Gastroesophageal sphincter (tissue), 4 donors: ENCODE results near the gene SF1. TPM values are rescaled to one million over a fixed set of nuclear protein-coding genes. Genes with fewer than 3 reads are reported as not detected.

ENCODE experiments used
- ATAC-seq: fragments of 150-250 bp; one replicate; pipeline ENCODE4 v1.9.1; 2016; ENCODE audit warnings: mild to moderate bottlenecking, moderate library complexity
- H3K27ac ChIP-seq, 4 donors: fragments of 200-600 bp; sonication (generic) in 3 of 4; 1 replicate in 3 of 4; 2 replicates in 1 of 4; pipeline ENCODE4 v1.5.1; 2016 to 2019
- H3K27me3 ChIP-seq: fragments of 200-600 bp; sonication (generic); one replicate; pipeline ENCODE4 v1.5.1; 2019
- H3K36me3 ChIP-seq, 2 donors: fragments of 200-600 bp; sonication (generic); one replicate each; pipeline ENCODE4 v1.5.1; 2019; ENCODE audit warnings: control low read depth in 1 of 2
- H3K4me1 ChIP-seq, 3 donors: fragments of 200-600 bp; sonication (generic); 1 replicate in 2 of 3; 2 replicates in 1 of 3; pipeline ENCODE4 v1.5.1; 2016 to 2019; ENCODE audit warnings: control low read depth in 2 of 3
- H3K4me3 ChIP-seq, 2 donors: fragments of 200-600 bp; sonication (generic); one replicate each; pipeline ENCODE4 v1.5.1; 2019; ENCODE audit warnings: mild to moderate bottlenecking in 1 of 2, moderate library complexity in 1 of 2
- H3K9me3 ChIP-seq, 3 donors: fragments of 200-600 bp; sonication (generic); one replicate each; pipeline ENCODE4 v1.5.1; 2017 to 2019; ENCODE audit warnings: control low read depth in 2 of 3
- EP300 ChIP-seq: sonication (generic); formaldehyde crosslinking; IDR thresholded peaks from one replicate; pipeline ENCODE4 v1.6.1; 2017; ENCODE audit warnings: antibody characterized with exemption, mild to moderate bottlenecking
- POLR2A ChIP-seq, 2 donors: fragments of 450-650 bp; IDR thresholded peaks; one replicate each; pipeline ENCODE4 v1.6.1; 2017; ENCODE audit warnings: antibody characterized with exemption in 2 of 2, mild to moderate bottlenecking in 2 of 2, moderate library complexity in 1 of 2
- POLR2AphosphoS5 ChIP-seq: sonication (generic); formaldehyde crosslinking; IDR thresholded peaks from one replicate; pipeline ENCODE4 v1.6.1; 2017; ENCODE audit warnings: antibody characterized with exemption
- WGBS, 2 donors: methylation state at CpG; one replicate each; pipeline ENCODE4 v1.1.5; 2018; ENCODE audit warnings: low coverage in 1 of 2; 5-methylcytosine and 5-hydroxymethylcytosine counted together
- total RNA-seq, 4 donors: library from RNA; depleted of rRNA; stranded (reverse); fragments of >200 nt; gene quantifications; one replicate each; pipeline ENCODE4 v1.1.0, GENCODE V29; 2016
- TF ChIP-seq, protein P1 (sequence below), 4 experiments: fragments of 200-600 bp in 2 of 4; fragments of 450-650 bp in 2 of 4; sonication (generic) in 1 of 4; IDR thresholded peaks; one replicate each; pipeline ENCODE4 v1.5.1; 2017 to 2019; ENCODE audit warnings: antibody characterized with exemption in 4 of 4, mild to moderate bottlenecking in 2 of 4, moderate library complexity in 2 of 4

SF1 gene
- total RNA-seq, 4 donors from 2014 or later, result 187 to 314 (median 253) TPM

GRCh38 chr11:64753019-64753379, 25.3 kb downstream of the SF1 start:
- ATAC-seq, result no peak
- 71 to 100% methylated on average over 1 of the region's 7 CpGs for WGBS, 2 donors
- H3K4me3 ChIP-seq, result no peak overlapping the region
- TF ChIP-seq POLR2A (IDR thresholded peaks at IDR 0.05), result no peak
- TF ChIP-seq, protein P1, sequence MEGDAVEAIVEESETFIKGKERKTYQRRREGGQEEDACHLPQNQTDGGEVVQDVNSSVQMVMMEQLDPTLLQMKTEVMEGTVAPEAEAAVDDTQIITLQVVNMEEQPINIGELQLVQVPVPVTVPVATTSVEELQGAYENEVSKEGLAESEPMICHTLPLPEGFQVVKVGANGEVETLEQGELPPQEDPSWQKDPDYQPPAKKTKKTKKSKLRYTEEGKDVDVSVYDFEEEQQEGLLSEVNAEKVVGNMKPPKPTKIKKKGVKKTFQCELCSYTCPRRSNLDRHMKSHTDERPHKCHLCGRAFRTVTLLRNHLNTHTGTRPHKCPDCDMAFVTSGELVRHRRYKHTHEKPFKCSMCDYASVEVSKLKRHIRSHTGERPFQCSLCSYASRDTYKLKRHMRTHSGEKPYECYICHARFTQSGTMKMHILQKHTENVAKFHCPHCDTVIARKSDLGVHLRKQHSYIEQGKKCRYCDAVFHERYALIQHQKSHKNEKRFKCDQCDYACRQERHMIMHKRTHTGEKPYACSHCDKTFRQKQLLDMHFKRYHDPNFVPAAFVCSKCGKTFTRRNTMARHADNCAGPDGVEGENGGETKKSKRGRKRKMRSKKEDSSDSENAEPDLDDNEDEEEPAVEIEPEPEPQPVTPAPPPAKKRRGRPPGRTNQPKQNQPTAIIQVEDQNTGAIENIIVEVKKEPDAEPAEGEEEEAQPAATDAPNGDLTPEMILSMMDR (IDR thresholded peaks at IDR 0.05), result no peak
- no peak for TF ChIP-seq EP300
- no peak for TF ChIP-seq POLR2AphosphoS5
- peak overlapping the region in 3 of 4 donors; percentile 10 to 86 (median 55) for H3K27ac ChIP-seq
- peaks cover 0 to 63% of the 10 kb centered on the region in 2 donors for H3K36me3 ChIP-seq
- H3K27me3 ChIP-seq, result no peaks in the 10 kb centered on the region
- H3K4me1 ChIP-seq, result peaks cover 0 to 10% (median 0%) of the 10 kb centered on the region in 3 donors
- H3K9me3 ChIP-seq, result no peaks in the 10 kb centered on the region

GRCh38 chr11:64752175-64752970, 26.0 kb downstream of the SF1 start:
- H3K27me3 ChIP-seq, result no peaks in the 10 kb centered on the region
- peaks cover 0 to 63% of the 10 kb centered on the region in 2 donors for H3K36me3 ChIP-seq
- TF ChIP-seq EP300 (no peak), POLR2A (IDR thresholded peaks at IDR 0.05) (no peak), POLR2AphosphoS5 (no peak)
- TF ChIP-seq, protein P1 (IDR thresholded peaks at IDR 0.05), result no peak
- peak overlapping the region in 3 of 4 donors; percentile 38 to 57 (median 55) for H3K27ac ChIP-seq
- H3K4me1 ChIP-seq, result peaks cover 0 to 12% (median 0%) of the 10 kb centered on the region in 3 donors
- H3K4me3 ChIP-seq, result no peak overlapping the region
- 70 to 79% methylated on average over 5 to 7 of the region's 14 CpGs for WGBS, 2 donors
- no peaks in the 10 kb centered on the region for H3K9me3 ChIP-seq
- ATAC-seq, result no peak

DNA sequence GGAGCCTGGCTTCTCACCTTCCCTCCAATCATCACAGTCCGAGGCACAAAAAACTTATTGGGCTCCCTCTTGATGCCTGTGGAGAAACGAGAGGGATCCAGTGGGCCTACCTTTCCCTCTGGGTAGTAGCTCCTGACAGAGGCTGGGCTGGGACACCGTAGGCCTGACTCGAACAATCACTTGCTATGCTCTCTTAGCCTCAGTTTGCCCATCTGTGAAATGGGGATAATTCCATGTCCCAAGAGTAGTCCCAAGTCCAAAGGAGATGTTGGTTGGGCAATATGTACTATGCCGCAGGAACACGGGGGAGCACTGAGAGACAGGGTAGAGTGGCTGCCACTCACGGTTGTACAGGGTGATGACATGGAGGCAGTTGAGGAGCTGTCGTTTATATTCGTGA, 26.8 kb downstream of the SF1 start:
- Histone ChIP-seq H3K36me3 (peaks cover 0 to 63% of the 10 kb centered on the region in 2 donors), H3K4me3 (no peak overlapping the region), H3K9me3 (no peaks in the 10 kb centered on the region), H3K4me1 (peaks cover 0 to 12% (median 0%) of the 10 kb centered on the region in 3 donors), H3K27ac (peak overlapping the region in 3 of 4 donors; percentile 38 to 57 (median 55)), H3K27me3 (no peaks in the 10 kb centered on the region)
- whole genome bisulfite sequencing, 2 donors, result 80 to 87% methylated on average over 2 to 4 of the region's 9 CpGs
- TF ChIP-seq POLR2A (IDR thresholded peaks at IDR 0.05) (no peak), EP300 (no peak), POLR2AphosphoS5 (no peak)
- TF ChIP-seq, protein P1 (IDR thresholded peaks at IDR 0.05), result no peak
- no peak for ATAC-seq

GRCh38 chr11:64751136-64751535, 27.2 kb downstream of the SF1 start:
- no peak for TF ChIP-seq EP300
- no peak for TF ChIP-seq POLR2AphosphoS5
- TF ChIP-seq POLR2A (IDR thresholded peaks at IDR 0.05), result no peak
- TF ChIP-seq, protein P1 (IDR thresholded peaks at IDR 0.05), result no peak
- peaks cover 0 to 63% of the 10 kb centered on the region in 2 donors for H3K36me3 ChIP-seq
- H3K4me3 ChIP-seq, result no peak overlapping the region
- H3K27ac ChIP-seq, result peak overlapping the region in 3 of 4 donors; percentile 38 to 57 (median 55)
- 100% methylated on average over 1 of the region's 9 CpGs; no CpG with 5 or more reads in 1 of the 2 donors for WGBS, 2 donors
- peaks cover 0 to 17% (median 0%) of the 10 kb centered on the region in 3 donors for H3K4me1 ChIP-seq
- no peaks in the 10 kb centered on the region for H3K27me3 ChIP-seq
- H3K9me3 ChIP-seq, result no peaks in the 10 kb centered on the region
- ATAC-seq, result no peak
